Panc1 (cell line): Measurements from ENCODE around the gene AGAP2. TPM values are rescaled to one million over a fixed set of nuclear protein-coding genes. Genes with fewer than 3 reads are reported as not detected.

ENCODE experiments used
- ATAC-seq: fragments of 200-7000 bp; cut with Tn5 transposase; 2 replicates; pipeline ENCODE4 v1.9.1; 2020; ENCODE audit warnings: mild to moderate bottlenecking, moderate library complexity
- BruUV-seq: library from RNA; stranded (reverse); fragments of 400-500 nt; replicated peaks from 2 replicates; lab custom pipeline; 2021; lab: Mats Ljungman, UMichigan
- CTCF ChIA-PET: fragments of 300-600 bp; sonication (Branson Sonifier 250); formaldehyde crosslinking; loops from one replicate; lab custom pipeline; 2022; ENCODE audit warnings: antibody characterized with exemption; lab: Charles Lee
- POLR2A ChIA-PET: fragments of 300-600 bp; sonication (Branson Sonifier 250); formaldehyde crosslinking; loops from one replicate; lab custom pipeline; 2022; ENCODE audit warnings: antibody characterized with exemption; lab: Charles Lee
- DNase-seq: peaks from one replicate; pipeline ENCODE4 v3.0.0-alpha.2; 2010; ENCODE audit warnings: low read depth, low spot score
- H3K27ac ChIP-seq: 2 replicates; pipeline ENCODE4 v1.5.1; 2011; ENCODE audit warnings: mild to moderate bottlenecking, low read length, inconsistent platforms
- H3K27me3 ChIP-seq: fragments of 200-500 bp; sonication (Bioruptor generic); 2 replicates; pipeline ENCODE4 v1.6.0; 2014; ENCODE audit warnings: low read length, inconsistent platforms; ENCODE audit not compliant: control insufficient read depth, insufficient read depth
- H3K36me3 ChIP-seq: fragments of 200-500 bp; sonication (Bioruptor generic); 2 replicates; pipeline ENCODE4 v1.5.1; 2014; ENCODE audit warnings: inconsistent platforms, mild to moderate bottlenecking, low read length, moderate library complexity; ENCODE audit not compliant: control insufficient read depth, insufficient read depth
- H3K4me1 ChIP-seq: 2 replicates; pipeline ENCODE4 v1.5.1; 2011; ENCODE audit warnings: inconsistent platforms, mild to moderate bottlenecking, low read length, moderate library complexity; ENCODE audit not compliant: control insufficient read depth, insufficient read depth
- H3K4me3 ChIP-seq, 2 experiments: 2 replicates each; pipeline ENCODE4 v1.5.1; 2011 to 2012; ENCODE audit warnings: low read depth in 2 of 2, low read length in 2 of 2, mild to moderate bottlenecking in 2 of 2, inconsistent platforms in 1 of 2, moderate library complexity in 1 of 2
- H3K9me3 ChIP-seq: fragments of 200-500 bp; sonication (Bioruptor generic); 2 replicates; pipeline ENCODE4 v1.5.1; 2014; ENCODE audit warnings: low read depth, mild to moderate bottlenecking, inconsistent platforms, low read length, moderate library complexity; ENCODE audit not compliant: control insufficient read depth, insufficient read depth
- CTCF ChIP-seq: fragments of 450-650 bp; IDR thresholded peaks from 2 replicates; pipeline ENCODE4 v1.5.1; 2017; ENCODE audit warnings: mild to moderate bottlenecking
- POLR2AphosphoS5 ChIP-seq: IDR thresholded peaks from 2 replicates; pipeline ENCODE4 v1.6.1; 2012; ENCODE audit warnings: mild to moderate bottlenecking, low read depth, low read length, moderate library complexity
- REST ChIP-seq, 2 experiments: IDR thresholded peaks; 2 replicates each; pipeline ENCODE4 v1.6.1; 2011 to 2012; ENCODE audit warnings: low read depth in 2 of 2, control low read depth in 1 of 2, low read length in 1 of 2, mild to moderate bottlenecking in 1 of 2, moderate library complexity in 1 of 2; ENCODE audit not compliant: insufficient read depth in 1 of 2
- SIN3A ChIP-seq: IDR thresholded peaks from 2 replicates; pipeline ENCODE4 v1.6.1; 2012; ENCODE audit warnings: low read depth, mild to moderate bottlenecking, low read length, moderate library complexity, borderline replicate concordance; ENCODE audit not compliant: insufficient read depth
- TCF7L2 ChIP-seq: IDR thresholded peaks from 2 replicates; pipeline ENCODE4 v1.6.1; 2011; ENCODE audit warnings: mild to moderate bottlenecking, low read depth, low read length, inconsistent platforms
- in situ Hi-C: cut with HindIII; loops from 2 replicates; pipeline ENCODE4 v1.10.0; 2016; ENCODE audit warnings: low sequenced_read_pairs, low pct_unique_long_range_greater_than_20kb
- intact Hi-C: fragments of 100-400 bp; cut with micrococcal nuclease; formaldehyde crosslinking; loops from one replicate; pipeline ENCODE4 v1.10.0; 2022; ENCODE audit not compliant: unreplicated experiment
- total RNA-seq: library from RNA; stranded (reverse); gene quantifications from one replicate; pipeline ENCODE4 v1.2.1, GENCODE V29; 2021; ENCODE audit not compliant: unreplicated experiment

The AGAP2 gene
- total RNA-seq, 1 experiment from 2014 or later, result 0.49 TPM

- H3K36me3 ChIP-seq, result peaks cover 2% of the 10 kb centered on the region; the same call in 1 of the 2 replicates
- in situ Hi-C loops (no loop called here), intact Hi-C loops (no loop called here)
- POLR2A ChIA-PET, result interaction anchor here (0.6 to 0.7 kb wide), 2 partner anchors 15 to 134 kb away, joined by 9 to 12 read pairs; no protein-coding TSS in a partner anchor
- TF ChIP-seq POLR2AphosphoS5 (no peak), TCF7L2 (no peak), SIN3A (no peak), CTCF (no peak), REST (IDR thresholded peaks at IDR 0.05; ENCODE audit: insufficient read depth in 1 of 2, low read depth in 2 of 2, low read length in 1 of 2) (no peak)
- peak overlapping the region; percentile 81 to 94 for H3K4me3 ChIP-seq
- BruUV-seq, result TSS peak; percentile 88
- H3K27me3 ChIP-seq, result no peaks in the 10 kb centered on the region
- no peaks in the 10 kb centered on the region for H3K9me3 ChIP-seq
- peak overlapping the region; percentile 96 for H3K27ac ChIP-seq
- DNase-seq (no peak), ATAC-seq (peak; percentile 87)
- CTCF ChIA-PET, result no interaction called here
- peaks cover 16% of the 10 kb centered on the region for H3K4me1 ChIP-seq
Measured at GRCh38 chr12:57771236-57771872, 32.8 kb upstream of the AGAP2 start.

DNA sequence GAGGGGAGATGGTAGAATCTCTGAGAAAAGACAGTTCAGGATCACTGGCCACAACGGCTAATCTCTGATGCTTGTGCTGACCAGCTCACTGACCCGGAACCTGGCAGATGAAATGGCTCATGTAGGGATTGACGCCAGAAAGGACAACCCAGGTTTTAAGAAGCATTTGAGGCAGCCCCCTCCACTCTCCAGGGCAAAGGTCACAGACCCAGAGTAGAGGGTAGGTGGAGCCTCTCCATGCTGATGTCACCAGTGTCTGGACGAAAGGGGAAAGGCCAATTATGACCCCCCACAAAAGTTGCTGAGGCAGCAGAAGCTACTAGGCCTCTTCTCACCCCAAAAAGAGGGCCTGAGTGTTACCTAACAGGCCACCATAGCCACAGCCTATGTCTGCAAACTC, 32.2 kb upstream of the AGAP2 start:
- H3K4me1 ChIP-seq, result peaks cover 16% of the 10 kb centered on the region
- ChIA-PET CTCF (no interaction called here), POLR2A (interaction anchor here (0.7 kb wide), 1 partner anchor 15 kb away, joined by 12 read pairs; no protein-coding TSS in a partner anchor)
- ATAC-seq (no peak), DNase-seq (no peak)
- no peaks in the 10 kb centered on the region for H3K27me3 ChIP-seq
- no peak for TF ChIP-seq SIN3A
- no peak for TF ChIP-seq CTCF
- peak overlapping the region; percentile 81 to 94; a peak in 3 of 4 replicates for H3K4me3 ChIP-seq
- peaks cover 2% of the 10 kb centered on the region; the same call in 1 of the 2 replicates for H3K36me3 ChIP-seq
- no peaks in the 10 kb centered on the region for H3K9me3 ChIP-seq
- peak overlapping the region; percentile 96 for H3K27ac ChIP-seq
- in situ Hi-C loops (no loop called here), intact Hi-C loops (no loop called here)
- BruUV-seq, result no TSS peak
